PFSK-1 (cell line): ENCODE measurements around the gene HPF1.

Experiments
- FOXP2 ChIP-seq: optimal IDR thresholded peaks from 2 replicates; pipeline ENCODE3; 2011; ENCODE audit warnings: borderline replicate concordance, control low read depth, inconsistent platforms; ENCODE audit not compliant: insufficient read depth; ENCODE audit errors: extremely low read length, extremely low read depth
- POLR2AphosphoS5 ChIP-seq: IDR thresholded peaks from 2 replicates; pipeline ENCODE4 v1.6.1; 2012; ENCODE audit warnings: low read depth, mild to moderate bottlenecking, control low read depth, low read length, moderate library complexity
- SIN3A ChIP-seq: IDR thresholded peaks from 2 replicates; pipeline ENCODE4 v1.6.1; 2012; ENCODE audit warnings: mild to moderate bottlenecking, low read length, moderate library complexity, borderline replicate concordance; ENCODE audit not compliant: insufficient read depth
- TAF1 ChIP-seq: IDR thresholded peaks from 2 replicates; pipeline ENCODE4 v1.6.1; 2012; ENCODE audit warnings: low read length, control low read depth, borderline replicate concordance; ENCODE audit not compliant: insufficient read depth
- TF ChIP-seq, protein P1 (sequence below), 2 experiments: IDR thresholded peaks; 2 replicates each; pipeline versions ENCODE4 v1.6.1 to v1.8.0; 2011 to 2012; ENCODE audit warnings: low read depth in 2 of 2, low read length in 2 of 2, control low read depth in 1 of 2, inconsistent platforms in 1 of 2, mild to moderate bottlenecking in 1 of 2, moderate library complexity in 1 of 2; ENCODE audit not compliant: insufficient read depth in 1 of 2

HPF1 gene

DNA sequence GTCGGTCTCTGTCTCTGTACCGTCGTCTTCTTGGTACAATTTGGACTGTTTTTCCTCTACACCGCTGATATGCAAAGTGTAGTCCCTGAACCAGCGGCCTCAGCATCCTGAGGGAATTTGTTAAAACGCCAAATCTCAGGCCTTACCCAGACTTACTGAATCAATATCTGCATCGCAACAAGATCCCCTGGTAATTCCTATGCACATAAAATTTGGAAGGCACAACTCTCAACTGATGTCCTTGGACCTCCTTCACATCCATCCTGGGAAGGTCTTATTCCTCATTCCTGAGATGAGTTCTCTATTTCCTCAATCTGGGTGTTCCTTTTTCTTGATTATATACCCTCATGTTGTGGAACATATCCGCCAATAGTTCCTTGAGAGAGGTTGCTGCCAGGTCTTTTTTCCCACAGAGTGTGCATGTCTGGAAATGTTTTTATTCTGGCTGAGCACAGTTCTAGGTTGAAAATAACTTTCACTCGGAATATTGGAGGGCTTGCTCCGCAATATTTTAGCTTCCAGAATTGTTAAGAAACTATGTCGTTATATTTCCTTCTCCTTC, 738 bp upstream of the HPF1 start:
- no peak for TF ChIP-seq SIN3A
- TF ChIP-seq POLR2AphosphoS5 = no peak
- TF ChIP-seq TAF1 = no peak
- TF ChIP-seq, protein P1, sequence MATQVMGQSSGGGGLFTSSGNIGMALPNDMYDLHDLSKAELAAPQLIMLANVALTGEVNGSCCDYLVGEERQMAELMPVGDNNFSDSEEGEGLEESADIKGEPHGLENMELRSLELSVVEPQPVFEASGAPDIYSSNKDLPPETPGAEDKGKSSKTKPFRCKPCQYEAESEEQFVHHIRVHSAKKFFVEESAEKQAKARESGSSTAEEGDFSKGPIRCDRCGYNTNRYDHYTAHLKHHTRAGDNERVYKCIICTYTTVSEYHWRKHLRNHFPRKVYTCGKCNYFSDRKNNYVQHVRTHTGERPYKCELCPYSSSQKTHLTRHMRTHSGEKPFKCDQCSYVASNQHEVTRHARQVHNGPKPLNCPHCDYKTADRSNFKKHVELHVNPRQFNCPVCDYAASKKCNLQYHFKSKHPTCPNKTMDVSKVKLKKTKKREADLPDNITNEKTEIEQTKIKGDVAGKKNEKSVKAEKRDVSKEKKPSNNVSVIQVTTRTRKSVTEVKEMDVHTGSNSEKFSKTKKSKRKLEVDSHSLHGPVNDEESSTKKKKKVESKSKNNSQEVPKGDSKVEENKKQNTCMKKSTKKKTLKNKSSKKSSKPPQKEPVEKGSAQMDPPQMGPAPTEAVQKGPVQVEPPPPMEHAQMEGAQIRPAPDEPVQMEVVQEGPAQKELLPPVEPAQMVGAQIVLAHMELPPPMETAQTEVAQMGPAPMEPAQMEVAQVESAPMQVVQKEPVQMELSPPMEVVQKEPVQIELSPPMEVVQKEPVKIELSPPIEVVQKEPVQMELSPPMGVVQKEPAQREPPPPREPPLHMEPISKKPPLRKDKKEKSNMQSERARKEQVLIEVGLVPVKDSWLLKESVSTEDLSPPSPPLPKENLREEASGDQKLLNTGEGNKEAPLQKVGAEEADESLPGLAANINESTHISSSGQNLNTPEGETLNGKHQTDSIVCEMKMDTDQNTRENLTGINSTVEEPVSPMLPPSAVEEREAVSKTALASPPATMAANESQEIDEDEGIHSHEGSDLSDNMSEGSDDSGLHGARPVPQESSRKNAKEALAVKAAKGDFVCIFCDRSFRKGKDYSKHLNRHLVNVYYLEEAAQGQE (IDR thresholded peaks at IDR 0.05; ENCODE audit: insufficient read depth in 1 of 2, low read depth in 2 of 2, low read length in 2 of 2) = no peak
- no peak for TF ChIP-seq FOXP2

DNA sequence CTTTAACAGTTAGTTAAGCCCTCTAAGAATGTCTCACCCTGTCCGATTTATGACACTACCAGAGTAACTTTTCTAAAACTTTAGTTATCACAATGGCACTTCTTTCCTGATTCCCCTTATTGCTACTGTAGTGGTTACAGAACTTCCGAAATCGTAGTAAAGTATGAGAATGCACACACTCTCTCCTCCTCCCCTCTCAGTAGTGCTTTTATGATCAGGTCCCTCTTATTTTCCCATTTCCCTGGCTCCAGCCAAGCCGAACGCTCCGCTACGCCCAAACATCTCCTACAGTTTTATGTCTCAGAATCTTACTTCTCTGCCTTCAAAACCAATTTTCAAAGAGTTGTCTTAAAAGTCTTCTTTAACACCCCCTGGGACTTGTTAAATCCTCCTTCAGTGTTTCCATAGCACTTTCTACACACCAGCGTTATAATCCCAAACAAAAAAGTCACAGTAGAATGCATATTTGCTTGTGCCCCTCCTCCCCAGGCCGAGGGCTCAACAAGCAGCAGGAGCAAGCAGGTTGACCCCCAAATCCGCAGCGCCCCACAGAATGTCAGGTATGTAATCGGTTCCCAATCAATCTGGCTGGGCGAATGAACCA, 671 bp downstream of the HPF1 start:
- TF ChIP-seq, protein P1 (IDR thresholded peaks at IDR 0.05; ENCODE audit: insufficient read depth in 1 of 2, low read depth in 2 of 2, low read length in 2 of 2) = no peak

- TF ChIP-seq POLR2AphosphoS5 (no peak), SIN3A (no peak), TAF1 (no peak), FOXP2 (no peak)
- TF ChIP-seq, protein P1 (IDR thresholded peaks at IDR 0.05; ENCODE audit: insufficient read depth in 1 of 2, low read depth in 2 of 2, low read length in 2 of 2) = no peak
Observed at GRCh38 chr4:169745291-169745690, 12.5 kb downstream of the HPF1 start.

DNA sequence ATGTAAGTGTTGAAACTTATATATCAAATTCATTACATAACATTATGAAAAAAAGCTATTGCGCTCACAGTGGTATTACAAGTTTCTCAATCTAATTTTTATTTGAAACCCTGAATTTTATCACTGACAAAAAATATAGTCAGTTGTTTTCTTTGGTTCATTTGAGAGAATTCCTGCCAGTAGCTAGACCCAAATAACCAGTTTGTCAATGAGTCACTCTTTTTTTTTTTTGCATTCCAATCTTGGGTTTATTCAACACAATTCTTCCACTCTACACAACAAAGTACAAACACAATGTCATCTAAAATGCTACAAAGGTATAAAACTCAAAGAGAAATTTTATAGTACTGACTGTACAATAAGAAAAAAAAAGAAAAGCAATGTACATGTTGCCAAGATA, 13.1 kb downstream of the HPF1 start:
- TF ChIP-seq TAF1 (no peak), FOXP2 (no peak), POLR2AphosphoS5 (no peak), SIN3A (no peak)
- TF ChIP-seq, protein P1 (IDR thresholded peaks at IDR 0.05; ENCODE audit: insufficient read depth in 1 of 2, low read depth in 2 of 2, low read length in 2 of 2) = no peak

GRCh38 chr4:169741569-169741968, 16.2 kb downstream of the HPF1 start:
- TF ChIP-seq, protein P1 (IDR thresholded peaks at IDR 0.05; ENCODE audit: insufficient read depth in 1 of 2, low read depth in 2 of 2, low read length in 2 of 2) = no peak
- TF ChIP-seq POLR2AphosphoS5 (no peak), FOXP2 (no peak)
